OCI-LY3 (cell line): ENCODE data around the gene ADIPOR2.

ENCODE experiments used
- H2AFZ ChIP-seq: fragments of 200-600, 300-600 bp; shearing (Covaris generic); 2 replicates; pipeline ENCODE4 v1.6.0; 2014; ENCODE audit warnings: antibody characterized with exemption, low read depth, low read length
- H3K27ac ChIP-seq: fragments of 200-600, 300-600 bp; sonication (generic); 2 replicates; pipeline ENCODE4 v1.5.1; 2014; ENCODE audit warnings: mild to moderate bottlenecking, low read length, moderate library complexity, mixed read lengths
- H3K27me3 ChIP-seq: fragments of 200-600, 300-600 bp; sonication (generic); 2 replicates; pipeline ENCODE4 v1.6.1; 2014; ENCODE audit warnings: low read depth, low read length, mixed read lengths
- H3K36me3 ChIP-seq: fragments of 200-600, 300-600 bp; sonication (generic); replicated peaks from 2 replicates; pipeline ENCODE3; 2014; ENCODE audit warnings: low read depth, low read length, mixed read lengths
- H3K4me1 ChIP-seq: fragments of 300-600, 200-600 bp; sonication (generic); 2 replicates; pipeline ENCODE4 v1.6.1; 2014; ENCODE audit warnings: low read length, mixed read lengths
- H3K4me2 ChIP-seq: fragments of 200-600, 300-600 bp; sonication (generic); 2 replicates; pipeline ENCODE4 v1.6.1; 2014; ENCODE audit warnings: low read length, mixed read lengths
- H3K4me3 ChIP-seq: fragments of 300-600, 200-600 bp; sonication (generic); 2 replicates; pipeline ENCODE4 v1.5.1; 2014; ENCODE audit warnings: antibody characterized with exemption, mild to moderate bottlenecking, low read length, moderate library complexity
- H3K79me2 ChIP-seq: fragments of 300-600, 200-600 bp; shearing (Covaris generic); 2 replicates; pipeline ENCODE4 v1.6.1; 2014; ENCODE audit warnings: mild to moderate bottlenecking, low read length, mixed read lengths
- H3K9ac ChIP-seq: fragments of 300-600, 200-600 bp; shearing (Covaris generic); 2 replicates; pipeline ENCODE4 v1.6.0; 2014; ENCODE audit warnings: mild to moderate bottlenecking, low read length, moderate library complexity
- H3K9me3 ChIP-seq: fragments of 200-600, 300-600 bp; shearing (Covaris generic); 2 replicates; pipeline ENCODE4 v1.6.1; 2014; ENCODE audit warnings: low read length, mixed read lengths; ENCODE audit not compliant: insufficient read depth
- H4K20me1 ChIP-seq: fragments of 200-600, 300-600 bp; sonication (generic); 2 replicates; pipeline ENCODE4 v1.6.1; 2016; ENCODE audit warnings: low read length, mixed read lengths; ENCODE audit not compliant: insufficient read depth
- EZH2phosphoT487 ChIP-seq: fragments of 200-600 bp; shearing (Covaris generic); IDR thresholded peaks from 2 replicates; pipeline ENCODE4 v1.6.1; 2018; ENCODE audit warnings: antibody characterized with exemption, mixed run types, low read depth
- TF ChIP-seq, protein P1 (sequence below): fragments of 200-600, 300-600 bp; sonication (generic); IDR thresholded peaks from 2 replicates; pipeline ENCODE4 v1.5.1; 2014; ENCODE audit warnings: antibody characterized with exemption, low read length, low read depth

ADIPOR2 gene

DNA sequence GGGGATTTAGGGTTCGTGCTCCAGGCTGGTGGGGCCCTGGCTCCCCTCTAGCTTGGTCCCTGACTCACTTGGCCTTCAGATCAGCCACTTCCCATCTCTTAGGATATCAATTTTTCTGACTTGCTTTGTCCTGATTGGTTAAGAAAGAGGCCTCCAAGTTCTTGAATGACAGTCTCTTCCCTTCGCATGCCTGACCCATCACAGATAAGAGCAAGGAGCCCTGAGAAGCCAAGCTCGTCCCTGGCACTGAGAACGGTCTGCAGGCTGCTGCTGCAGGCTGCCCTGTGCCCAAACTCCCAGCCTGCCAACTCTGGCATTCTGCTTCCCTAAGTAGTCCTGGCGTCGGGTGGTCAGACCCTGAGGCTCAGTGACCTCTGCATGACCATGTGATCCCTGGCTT, 128.7 kb downstream of the ADIPOR2 start:
- Histone ChIP-seq H3K4me2 (no peak overlapping the region), H3K36me3 (no peaks in the 10 kb centered on the region), H3K27ac (no peak overlapping the region), H3K27me3 (peaks cover 23% of the 10 kb centered on the region), H3K4me1 (no peaks in the 10 kb centered on the region), H3K79me2 (no peaks in the 10 kb centered on the region), H2AFZ (no peak overlapping the region), H3K4me3 (no peak overlapping the region), H4K20me1 (no peaks in the 10 kb centered on the region), H3K9ac (no peak overlapping the region), H3K9me3 (no peaks in the 10 kb centered on the region)
- TF ChIP-seq EZH2phosphoT487 = no peak
- TF ChIP-seq, protein P1, sequence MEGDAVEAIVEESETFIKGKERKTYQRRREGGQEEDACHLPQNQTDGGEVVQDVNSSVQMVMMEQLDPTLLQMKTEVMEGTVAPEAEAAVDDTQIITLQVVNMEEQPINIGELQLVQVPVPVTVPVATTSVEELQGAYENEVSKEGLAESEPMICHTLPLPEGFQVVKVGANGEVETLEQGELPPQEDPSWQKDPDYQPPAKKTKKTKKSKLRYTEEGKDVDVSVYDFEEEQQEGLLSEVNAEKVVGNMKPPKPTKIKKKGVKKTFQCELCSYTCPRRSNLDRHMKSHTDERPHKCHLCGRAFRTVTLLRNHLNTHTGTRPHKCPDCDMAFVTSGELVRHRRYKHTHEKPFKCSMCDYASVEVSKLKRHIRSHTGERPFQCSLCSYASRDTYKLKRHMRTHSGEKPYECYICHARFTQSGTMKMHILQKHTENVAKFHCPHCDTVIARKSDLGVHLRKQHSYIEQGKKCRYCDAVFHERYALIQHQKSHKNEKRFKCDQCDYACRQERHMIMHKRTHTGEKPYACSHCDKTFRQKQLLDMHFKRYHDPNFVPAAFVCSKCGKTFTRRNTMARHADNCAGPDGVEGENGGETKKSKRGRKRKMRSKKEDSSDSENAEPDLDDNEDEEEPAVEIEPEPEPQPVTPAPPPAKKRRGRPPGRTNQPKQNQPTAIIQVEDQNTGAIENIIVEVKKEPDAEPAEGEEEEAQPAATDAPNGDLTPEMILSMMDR = no peak

DNA sequence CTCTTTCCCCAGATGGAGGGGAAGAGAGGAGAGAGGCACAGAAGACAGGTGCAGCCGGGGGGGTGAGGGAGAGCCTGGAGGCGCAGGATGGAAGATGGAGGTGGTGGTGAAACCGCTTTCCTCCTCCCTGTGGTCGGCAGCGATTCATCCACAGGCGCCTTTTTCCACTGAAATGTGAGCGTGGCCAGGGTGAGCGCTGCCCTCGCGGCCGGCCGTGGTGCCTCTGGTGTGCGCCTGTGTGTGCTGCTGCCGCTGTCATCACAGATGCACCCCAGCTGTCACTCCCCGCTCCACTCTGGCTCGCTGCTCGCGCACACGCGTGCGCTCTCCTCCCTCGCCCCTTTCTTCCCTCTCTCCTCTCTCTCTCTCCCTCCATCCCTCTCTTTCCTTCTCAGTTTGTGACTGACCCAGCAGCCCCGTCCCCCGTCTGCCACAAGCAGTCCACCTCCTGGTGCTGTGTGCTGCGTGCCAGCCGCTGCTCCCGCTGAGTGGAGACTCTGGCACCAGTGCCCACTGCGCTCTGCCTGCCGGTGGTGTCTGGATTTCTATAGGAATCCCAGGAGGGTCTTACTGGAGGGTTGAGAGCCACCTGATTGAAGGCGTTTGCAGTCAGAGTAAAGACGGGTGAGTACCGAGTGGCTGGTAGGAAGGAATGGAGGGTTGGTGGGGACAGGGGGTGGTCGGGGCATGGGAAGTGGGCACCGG, 129.5 kb downstream of the ADIPOR2 start, which contains the start of gene LRTM2:
Gene LRTM2 (plus strand): TSS at position 375 of the 705 bp plus-strand sequence. CDS start 7,584 bp downstream, outside the sequence.
- Histone ChIP-seq H3K27ac (no peak within 1 kb of the TSS), H3K4me1 (no peaks in the 10 kb centered on the region), H3K4me2 (no peak within 1 kb of the TSS), H3K27me3 (peaks cover 16% of the 10 kb centered on the region), H3K9ac (no peak within 1 kb of the TSS), H3K9me3 (no peaks in the 10 kb centered on the region), H3K36me3 (no peaks in the 10 kb centered on the region), H4K20me1 (no peaks in the 10 kb centered on the region), H2AFZ (no peak within 1 kb of the TSS), H3K4me3 (no peak within 1 kb of the TSS), H3K79me2 (no peaks in the 10 kb centered on the region)
- TF ChIP-seq EZH2phosphoT487 = no peak
- TF ChIP-seq, protein P1 = no peak

DNA sequence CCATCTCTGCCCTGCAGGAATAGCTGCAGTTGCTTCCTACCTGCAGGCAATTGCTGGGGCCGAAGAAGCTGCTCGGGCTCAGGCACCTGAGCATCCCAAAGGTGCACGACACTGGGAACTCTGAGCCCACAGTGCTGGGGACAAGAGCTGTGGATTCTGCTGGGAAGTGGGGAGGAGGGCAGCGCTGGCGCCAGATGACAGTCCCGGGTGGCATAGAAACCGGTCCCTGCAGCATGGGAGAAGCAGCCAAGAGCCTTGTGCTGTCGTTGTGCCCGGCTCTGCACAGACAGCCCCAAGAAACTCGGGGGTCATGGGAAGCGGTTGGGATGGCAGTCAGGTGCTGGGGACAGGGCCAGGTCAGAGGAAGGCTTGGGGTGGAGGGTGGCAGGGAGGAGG, 130.0 kb downstream of the ADIPOR2 start:
- H2AFZ ChIP-seq = no peak overlapping the region
- peaks cover 11% of the 10 kb centered on the region for H3K27me3 ChIP-seq
- no peaks in the 10 kb centered on the region for H3K36me3 ChIP-seq
- H3K79me2 ChIP-seq = no peaks in the 10 kb centered on the region
- no peaks in the 10 kb centered on the region for H4K20me1 ChIP-seq
- no peak overlapping the region for H3K4me2 ChIP-seq
- no peak overlapping the region for H3K9ac ChIP-seq
- TF ChIP-seq, protein P1 = no peak
- TF ChIP-seq EZH2phosphoT487 = no peak
- H3K4me3 ChIP-seq = no peak overlapping the region
- H3K9me3 ChIP-seq = no peaks in the 10 kb centered on the region
- no peak overlapping the region for H3K27ac ChIP-seq
- H3K4me1 ChIP-seq = no peaks in the 10 kb centered on the region

DNA sequence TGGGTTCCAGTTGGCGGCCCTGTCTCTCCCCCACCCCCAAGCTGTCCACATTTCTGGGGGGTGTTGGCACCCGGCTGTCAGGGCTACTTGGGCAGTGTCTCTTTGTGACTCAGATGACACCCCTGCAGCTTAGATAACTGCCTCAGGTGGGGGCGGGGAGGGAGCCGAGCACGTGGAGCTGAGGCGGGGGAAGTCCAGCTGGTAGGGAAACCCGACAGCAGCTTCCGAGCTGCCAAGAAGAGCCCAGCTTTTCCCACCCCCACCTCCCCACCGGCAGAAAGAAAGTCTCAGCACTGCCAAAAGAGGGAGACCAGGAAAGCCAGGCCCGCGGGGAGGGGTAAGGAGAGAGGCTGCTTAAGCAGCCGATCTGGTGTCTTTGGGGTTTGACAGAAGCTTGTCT, 130.9 kb downstream of the ADIPOR2 start:
- Histone ChIP-seq H3K4me1 (no peaks in the 10 kb centered on the region), H2AFZ (no peak overlapping the region), H4K20me1 (no peaks in the 10 kb centered on the region), H3K27ac (no peak overlapping the region), H3K27me3 (peaks cover 8% of the 10 kb centered on the region), H3K4me2 (no peak overlapping the region), H3K9me3 (no peaks in the 10 kb centered on the region), H3K36me3 (no peaks in the 10 kb centered on the region), H3K4me3 (no peak overlapping the region), H3K9ac (no peak overlapping the region), H3K79me2 (no peaks in the 10 kb centered on the region)
- no peak for TF ChIP-seq EZH2phosphoT487
- TF ChIP-seq, protein P1 = no peak
